H1 (cell line): Measurements from ENCODE around the gene OR2A12.

ENCODE experiments used
- BRCA1 ChIP-seq: IDR thresholded peaks from 2 replicates; pipeline ENCODE4 v1.6.1; 2012; ENCODE audit warnings: low read depth, low read length, improper control_type of control experiment
- CREB1 ChIP-seq: IDR thresholded peaks from 2 replicates; pipeline ENCODE4 v1.6.1; 2012; ENCODE audit warnings: inconsistent platforms
- EP300 ChIP-seq, 2 experiments: IDR thresholded peaks; 1 replicate in 1 of 2; 2 replicates in 1 of 2; pipeline ENCODE4 v1.6.1; 2011 to 2012; ENCODE audit warnings: low read depth in 2 of 2, low read length in 2 of 2, mild to moderate bottlenecking in 2 of 2, borderline replicate concordance in 1 of 2, inconsistent platforms in 1 of 2, moderate library complexity in 1 of 2
- EZH2 ChIP-seq: fragments of 200-600 bp; sonication (generic); IDR thresholded peaks from 2 replicates; pipeline ENCODE4 v1.7.1; 2012; ENCODE audit warnings: low read depth, mild to moderate bottlenecking, moderate library complexity, low read length, inconsistent platforms; ENCODE audit not compliant: severe bottlenecking
- FOSL1 ChIP-seq: IDR thresholded peaks from 2 replicates; pipeline ENCODE4 v1.6.1; 2011; ENCODE audit warnings: mild to moderate bottlenecking, low read depth, low read length, moderate library complexity; ENCODE audit not compliant: insufficient read depth
- KDM5A ChIP-seq: fragments of 200-600 bp; IDR thresholded peaks from 2 replicates; pipeline ENCODE4 v1.7.1; 2012; ENCODE audit warnings: mild to moderate bottlenecking, low read length, inconsistent platforms, mixed read lengths
- POLR2A ChIP-seq, 2 experiments: IDR thresholded peaks; 1 replicate in 1 of 2; 2 replicates in 1 of 2; pipeline ENCODE4 v1.6.1; 2011; ENCODE audit warnings: low read depth in 2 of 2, low read length in 2 of 2, mild to moderate bottlenecking in 2 of 2; ENCODE audit errors: control extremely low read depth in 1 of 2
- POU5F1 ChIP-seq: IDR thresholded peaks from 2 replicates; pipeline ENCODE4 v1.6.1; 2011; ENCODE audit warnings: low read depth, mild to moderate bottlenecking, low read length, moderate library complexity
- RBBP5 ChIP-seq: IDR thresholded peaks from 2 replicates; pipeline ENCODE4 v1.7.1; 2012; ENCODE audit warnings: low read depth, mild to moderate bottlenecking, inconsistent platforms, low read length, moderate library complexity, borderline replicate concordance
- SIRT6 ChIP-seq: IDR thresholded peaks from one replicate; pipeline ENCODE4 v1.7.1; 2012; ENCODE audit warnings: low read length, inconsistent platforms
- TAF7 ChIP-seq: optimal IDR thresholded peaks from 2 replicates; pipeline ENCODE3; 2011; ENCODE audit warnings: low read depth, mild to moderate bottlenecking, inconsistent platforms, low read length, moderate library complexity, borderline replicate concordance
- TF ChIP-seq, protein P1 (sequence below), 3 experiments: IDR thresholded peaks; 1 replicate in 2 of 3; 2 replicates in 1 of 3; pipeline versions ENCODE4 v1.5.1 to v1.6.1; 2011; ENCODE audit warnings: low read length in 3 of 3, mild to moderate bottlenecking in 3 of 3, inconsistent platforms in 2 of 3, low read depth in 1 of 3, moderate library complexity in 1 of 3; ENCODE audit not compliant: insufficient read depth in 1 of 3; ENCODE audit errors: control extremely low read depth in 1 of 3
- TF ChIP-seq, protein P2 (sequence below): fragments of 300-600 bp; sonication (generic); IDR thresholded peaks from 2 replicates; pipeline ENCODE4 v1.7.1; 2012; ENCODE audit warnings: low read length, moderate library complexity, mild to moderate bottlenecking, inconsistent platforms; ENCODE audit not compliant: insufficient replicate concordance

DNA sequence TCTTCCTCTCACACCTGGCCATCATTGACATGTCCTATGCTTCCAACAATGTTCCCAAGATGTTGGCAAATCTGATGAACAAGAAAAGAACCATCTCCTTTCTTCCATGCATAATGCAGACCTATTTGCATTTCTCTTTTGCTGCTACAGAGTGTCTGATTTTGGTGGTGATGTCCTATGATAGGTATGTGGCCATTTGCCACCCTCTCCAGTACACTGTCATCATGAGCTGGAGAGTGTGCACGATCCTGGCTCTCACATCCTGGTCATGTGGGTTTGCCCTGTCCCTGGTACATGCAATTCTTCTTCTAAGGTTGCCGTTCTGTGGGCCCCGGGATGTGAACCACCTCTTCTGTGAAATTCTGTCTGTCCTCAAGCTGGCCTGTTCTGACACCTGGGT lies 56.1 kb downstream of the OR2A12 start:
- TF ChIP-seq TAF7: no peak
- no peak for TF ChIP-seq CREB1
- TF ChIP-seq, protein P1, sequence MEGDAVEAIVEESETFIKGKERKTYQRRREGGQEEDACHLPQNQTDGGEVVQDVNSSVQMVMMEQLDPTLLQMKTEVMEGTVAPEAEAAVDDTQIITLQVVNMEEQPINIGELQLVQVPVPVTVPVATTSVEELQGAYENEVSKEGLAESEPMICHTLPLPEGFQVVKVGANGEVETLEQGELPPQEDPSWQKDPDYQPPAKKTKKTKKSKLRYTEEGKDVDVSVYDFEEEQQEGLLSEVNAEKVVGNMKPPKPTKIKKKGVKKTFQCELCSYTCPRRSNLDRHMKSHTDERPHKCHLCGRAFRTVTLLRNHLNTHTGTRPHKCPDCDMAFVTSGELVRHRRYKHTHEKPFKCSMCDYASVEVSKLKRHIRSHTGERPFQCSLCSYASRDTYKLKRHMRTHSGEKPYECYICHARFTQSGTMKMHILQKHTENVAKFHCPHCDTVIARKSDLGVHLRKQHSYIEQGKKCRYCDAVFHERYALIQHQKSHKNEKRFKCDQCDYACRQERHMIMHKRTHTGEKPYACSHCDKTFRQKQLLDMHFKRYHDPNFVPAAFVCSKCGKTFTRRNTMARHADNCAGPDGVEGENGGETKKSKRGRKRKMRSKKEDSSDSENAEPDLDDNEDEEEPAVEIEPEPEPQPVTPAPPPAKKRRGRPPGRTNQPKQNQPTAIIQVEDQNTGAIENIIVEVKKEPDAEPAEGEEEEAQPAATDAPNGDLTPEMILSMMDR (IDR thresholded peaks at IDR 0.05; ENCODE audit: control extremely low read depth in 1 of 3, insufficient read depth in 1 of 3, low read depth in 1 of 3, low read length in 3 of 3): no peak
- no peak for TF ChIP-seq SIRT6
- no peak for TF ChIP-seq FOSL1
- TF ChIP-seq BRCA1: no peak
- TF ChIP-seq POLR2A (IDR thresholded peaks at IDR 0.05; ENCODE audit: control extremely low read depth in 1 of 2, low read depth in 2 of 2, low read length in 2 of 2): no peak
- TF ChIP-seq RBBP5: no peak
- TF ChIP-seq EZH2: no peak
- TF ChIP-seq KDM5A: no peak
- no peak for TF ChIP-seq EP300 (IDR thresholded peaks at IDR 0.05; ENCODE audit: borderline replicate concordance in 1 of 2, low read depth in 2 of 2, low read length in 2 of 2)
- TF ChIP-seq POU5F1: no peak
- TF ChIP-seq, protein P2, sequence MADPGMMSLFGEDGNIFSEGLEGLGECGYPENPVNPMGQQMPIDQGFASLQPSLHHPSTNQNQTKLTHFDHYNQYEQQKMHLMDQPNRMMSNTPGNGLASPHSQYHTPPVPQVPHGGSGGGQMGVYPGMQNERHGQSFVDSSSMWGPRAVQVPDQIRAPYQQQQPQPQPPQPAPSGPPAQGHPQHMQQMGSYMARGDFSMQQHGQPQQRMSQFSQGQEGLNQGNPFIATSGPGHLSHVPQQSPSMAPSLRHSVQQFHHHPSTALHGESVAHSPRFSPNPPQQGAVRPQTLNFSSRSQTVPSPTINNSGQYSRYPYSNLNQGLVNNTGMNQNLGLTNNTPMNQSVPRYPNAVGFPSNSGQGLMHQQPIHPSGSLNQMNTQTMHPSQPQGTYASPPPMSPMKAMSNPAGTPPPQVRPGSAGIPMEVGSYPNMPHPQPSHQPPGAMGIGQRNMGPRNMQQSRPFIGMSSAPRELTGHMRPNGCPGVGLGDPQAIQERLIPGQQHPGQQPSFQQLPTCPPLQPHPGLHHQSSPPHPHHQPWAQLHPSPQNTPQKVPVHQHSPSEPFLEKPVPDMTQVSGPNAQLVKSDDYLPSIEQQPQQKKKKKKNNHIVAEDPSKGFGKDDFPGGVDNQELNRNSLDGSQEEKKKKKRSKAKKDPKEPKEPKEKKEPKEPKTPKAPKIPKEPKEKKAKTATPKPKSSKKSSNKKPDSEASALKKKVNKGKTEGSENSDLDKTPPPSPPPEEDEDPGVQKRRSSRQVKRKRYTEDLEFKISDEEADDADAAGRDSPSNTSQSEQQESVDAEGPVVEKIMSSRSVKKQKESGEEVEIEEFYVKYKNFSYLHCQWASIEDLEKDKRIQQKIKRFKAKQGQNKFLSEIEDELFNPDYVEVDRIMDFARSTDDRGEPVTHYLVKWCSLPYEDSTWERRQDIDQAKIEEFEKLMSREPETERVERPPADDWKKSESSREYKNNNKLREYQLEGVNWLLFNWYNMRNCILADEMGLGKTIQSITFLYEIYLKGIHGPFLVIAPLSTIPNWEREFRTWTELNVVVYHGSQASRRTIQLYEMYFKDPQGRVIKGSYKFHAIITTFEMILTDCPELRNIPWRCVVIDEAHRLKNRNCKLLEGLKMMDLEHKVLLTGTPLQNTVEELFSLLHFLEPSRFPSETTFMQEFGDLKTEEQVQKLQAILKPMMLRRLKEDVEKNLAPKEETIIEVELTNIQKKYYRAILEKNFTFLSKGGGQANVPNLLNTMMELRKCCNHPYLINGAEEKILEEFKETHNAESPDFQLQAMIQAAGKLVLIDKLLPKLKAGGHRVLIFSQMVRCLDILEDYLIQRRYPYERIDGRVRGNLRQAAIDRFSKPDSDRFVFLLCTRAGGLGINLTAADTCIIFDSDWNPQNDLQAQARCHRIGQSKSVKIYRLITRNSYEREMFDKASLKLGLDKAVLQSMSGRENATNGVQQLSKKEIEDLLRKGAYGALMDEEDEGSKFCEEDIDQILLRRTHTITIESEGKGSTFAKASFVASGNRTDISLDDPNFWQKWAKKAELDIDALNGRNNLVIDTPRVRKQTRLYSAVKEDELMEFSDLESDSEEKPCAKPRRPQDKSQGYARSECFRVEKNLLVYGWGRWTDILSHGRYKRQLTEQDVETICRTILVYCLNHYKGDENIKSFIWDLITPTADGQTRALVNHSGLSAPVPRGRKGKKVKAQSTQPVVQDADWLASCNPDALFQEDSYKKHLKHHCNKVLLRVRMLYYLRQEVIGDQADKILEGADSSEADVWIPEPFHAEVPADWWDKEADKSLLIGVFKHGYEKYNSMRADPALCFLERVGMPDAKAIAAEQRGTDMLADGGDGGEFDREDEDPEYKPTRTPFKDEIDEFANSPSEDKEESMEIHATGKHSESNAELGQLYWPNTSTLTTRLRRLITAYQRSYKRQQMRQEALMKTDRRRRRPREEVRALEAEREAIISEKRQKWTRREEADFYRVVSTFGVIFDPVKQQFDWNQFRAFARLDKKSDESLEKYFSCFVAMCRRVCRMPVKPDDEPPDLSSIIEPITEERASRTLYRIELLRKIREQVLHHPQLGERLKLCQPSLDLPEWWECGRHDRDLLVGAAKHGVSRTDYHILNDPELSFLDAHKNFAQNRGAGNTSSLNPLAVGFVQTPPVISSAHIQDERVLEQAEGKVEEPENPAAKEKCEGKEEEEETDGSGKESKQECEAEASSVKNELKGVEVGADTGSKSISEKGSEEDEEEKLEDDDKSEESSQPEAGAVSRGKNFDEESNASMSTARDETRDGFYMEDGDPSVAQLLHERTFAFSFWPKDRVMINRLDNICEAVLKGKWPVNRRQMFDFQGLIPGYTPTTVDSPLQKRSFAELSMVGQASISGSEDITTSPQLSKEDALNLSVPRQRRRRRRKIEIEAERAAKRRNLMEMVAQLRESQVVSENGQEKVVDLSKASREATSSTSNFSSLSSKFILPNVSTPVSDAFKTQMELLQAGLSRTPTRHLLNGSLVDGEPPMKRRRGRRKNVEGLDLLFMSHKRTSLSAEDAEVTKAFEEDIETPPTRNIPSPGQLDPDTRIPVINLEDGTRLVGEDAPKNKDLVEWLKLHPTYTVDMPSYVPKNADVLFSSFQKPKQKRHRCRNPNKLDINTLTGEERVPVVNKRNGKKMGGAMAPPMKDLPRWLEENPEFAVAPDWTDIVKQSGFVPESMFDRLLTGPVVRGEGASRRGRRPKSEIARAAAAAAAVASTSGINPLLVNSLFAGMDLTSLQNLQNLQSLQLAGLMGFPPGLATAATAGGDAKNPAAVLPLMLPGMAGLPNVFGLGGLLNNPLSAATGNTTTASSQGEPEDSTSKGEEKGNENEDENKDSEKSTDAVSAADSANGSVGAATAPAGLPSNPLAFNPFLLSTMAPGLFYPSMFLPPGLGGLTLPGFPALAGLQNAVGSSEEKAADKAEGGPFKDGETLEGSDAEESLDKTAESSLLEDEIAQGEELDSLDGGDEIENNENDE: no peak
